ENCODE results near the gene SSC5D. TPM values are rescaled to one million over a fixed set of nuclear protein-coding genes. Genes with fewer than 3 reads are reported as not detected.
A peak's percentile ranks its signal among the peaks of the same experiment; 100 is the strongest.

SSC5D gene
- polyA plus RNA-seq, 3 donors: 0.08 TPM; not detected in 2

- no peaks in the 10 kb centered on the region for H3K36me3 Mint-ChIP-seq
- Histone ChIP-seq H3K79me2 (ENCODE audit: insufficient read depth, low read length) (no peaks in the 10 kb centered on the region), H3K27me3 (ENCODE audit: control insufficient read depth in 2 of 2, insufficient read depth in 2 of 2, low read length in 2 of 2) (peaks cover 0 to 3% of the 10 kb centered on the region in 2 donors), H3K36me3 (replicated peaks in 1 of 2; ENCODE audit: control insufficient read depth in 1 of 2, insufficient read depth in 2 of 2, low read length in 2 of 2) (no peaks in the 10 kb centered on the region), H3K4me1 (ENCODE audit: control insufficient read depth in 1 of 2, insufficient read depth in 2 of 2, low read length in 2 of 2) (peaks cover 5 to 11% of the 10 kb centered on the region in 2 donors), H2AFZ (ENCODE audit: insufficient read depth, low read depth, low read length, poor library complexity, severe bottlenecking) (no peak overlapping the region), H3K4me3 (replicated peaks in 1 of 3; ENCODE audit: low read depth in 2 of 3, low read length in 3 of 3) (no peak overlapping the region), H3K9me3 (replicated peaks in 1 of 2; ENCODE audit: control insufficient read depth in 1 of 2, insufficient read depth in 1 of 2, low read length in 2 of 2) (no peaks in the 10 kb centered on the region), H4K20me1 (ENCODE audit: insufficient read depth, low read length) (no peaks in the 10 kb centered on the region), H3K9ac (ENCODE audit: insufficient read depth, low read length, poor library complexity, severe bottlenecking) (no peak overlapping the region), H3K4me2 (replicated peaks; ENCODE audit: extremely low read depth, low read length, poor library complexity, severe bottlenecking) (no peak overlapping the region), H3K27ac (ENCODE audit: low read depth in 1 of 2, low read length in 2 of 2) (no peak overlapping the region)
- no peak overlapping the region for H3K4me3 Mint-ChIP-seq
- H3K27me3 Mint-ChIP-seq (ENCODE audit: low read depth in 3 of 3): peaks cover 6 to 21% (median 16%) of the 10 kb centered on the region in 3 donors
- 75% methylated on average over 5 of the region's 10 CpGs for WGBS (ENCODE audit: insufficient coverage)
- DNase-seq: no peak
- H3K9me3 Mint-ChIP-seq: peaks cover 0 to 6% (median 0%) of the 10 kb centered on the region in 7 donors
- intact Hi-C loops (cut with micrococcal nuclease): no loop called here
- H3K27ac Mint-ChIP-seq: no peak overlapping the region
- TF ChIP-seq CTCF (IDR thresholded peaks at IDR 0.05): no peak
- H3K4me1 Mint-ChIP-seq: peaks cover 8% of the 10 kb centered on the region
These were observed 19.9 kb downstream of the SSC5D start for GRCh38 chr19:55508120-55508519.

GRCh38 chr19:55516878-55517620 is 28.8 kb downstream of the SSC5D start:
- no peaks in the 10 kb centered on the region for H3K9me3 Mint-ChIP-seq
- Histone ChIP-seq H3K4me3 (replicated peaks in 1 of 3; ENCODE audit: low read depth in 2 of 3, low read length in 3 of 3) (peak overlapping the region; percentile 37 to 70 (median 39)), H3K4me1 (ENCODE audit: control insufficient read depth in 1 of 2, insufficient read depth in 2 of 2, low read length in 2 of 2) (peaks cover 4 to 11% of the 10 kb centered on the region in 2 donors), H4K20me1 (ENCODE audit: insufficient read depth, low read length) (no peaks in the 10 kb centered on the region), H3K4me2 (replicated peaks; ENCODE audit: extremely low read depth, low read length, poor library complexity, severe bottlenecking) (peak overlapping the region; percentile 77), H3K79me2 (ENCODE audit: insufficient read depth, low read length) (no peaks in the 10 kb centered on the region), H3K9ac (ENCODE audit: insufficient read depth, low read length, poor library complexity, severe bottlenecking) (peak overlapping the region; percentile 47), H3K36me3 (replicated peaks in 1 of 2; ENCODE audit: control insufficient read depth in 1 of 2, insufficient read depth in 2 of 2, low read length in 2 of 2) (no peaks in the 10 kb centered on the region), H2AFZ (ENCODE audit: insufficient read depth, low read depth, low read length, poor library complexity, severe bottlenecking) (peak overlapping the region; percentile 92), H3K27ac (ENCODE audit: low read depth in 1 of 2, low read length in 2 of 2) (peak overlapping the region in 1 of 2 donors; percentile 61), H3K9me3 (replicated peaks in 1 of 2; ENCODE audit: control insufficient read depth in 1 of 2, insufficient read depth in 1 of 2, low read length in 2 of 2) (no peaks in the 10 kb centered on the region), H3K27me3 (ENCODE audit: control insufficient read depth in 2 of 2, insufficient read depth in 2 of 2, low read length in 2 of 2) (no peaks in the 10 kb centered on the region)
- H3K36me3 Mint-ChIP-seq: no peaks in the 10 kb centered on the region
- peak; percentile 92 to 94 (median 94) for DNase-seq
- intact Hi-C loops (cut with micrococcal nuclease): loop anchor here (2.0 to 5.0 kb wide), 3 partner anchors 90 to 115 kb away; partner anchors contain the start of gene ZNF865 (in 1 of the 2)
- peaks cover 3% of the 10 kb centered on the region for H3K4me1 Mint-ChIP-seq
- WGBS (ENCODE audit: insufficient coverage): 10% methylated on average over 55 of the region's 61 CpGs
- peak; percentile 67 for TF ChIP-seq CTCF (IDR thresholded peaks at IDR 0.05)
- H3K27ac Mint-ChIP-seq: peak overlapping the region; percentile 68 to 94 (median 91)
- peaks cover 3 to 11% (median 6%) of the 10 kb centered on the region in 3 donors for H3K27me3 Mint-ChIP-seq (ENCODE audit: low read depth in 3 of 3)
- H3K4me3 Mint-ChIP-seq: peak overlapping the region; percentile 72 to 85
